ENCODE measurements around the gene SEPHS2.
"Not testable (repeated sequence)": the region's sequence is repeated elsewhere in the genome, so short reads cannot be mapped to it uniquely, and the experiment has no call there.

Gene SEPHS2

GRCh38 chr16:30445408-30446202 lies at the start of gene SEPHS2:
TSS of gene SEPHS2 (minus strand) at chr16:30445874. CDS start at chr16:30445727, 147 bp downstream.
- peak; percentile 93 to 95 for DNase-seq

GRCh38 chr16:30494709-30495108 lies 49.0 kb upstream of the SEPHS2 start:
- no peak for DNase-seq

- no peak for DNase-seq
Observed at GRCh38 chr16:30493941-30494488, 48.3 kb upstream of the SEPHS2 start.

GRCh38 chr16:30491744-30492308 lies 46.2 kb upstream of the SEPHS2 start:
- DNase-seq, result peak in 1 of 2 experiments; percentile 36

GRCh38 chr16:30491229-30491628 lies 45.6 kb upstream of the SEPHS2 start:
- DNase-seq, result no peak

GRCh38 chr16:30490210-30490609 lies 44.5 kb upstream of the SEPHS2 start:
- DNase-seq, result no peak

- no peak for DNase-seq
Observed at GRCh38 chr16:30488764-30489605, 43.3 kb upstream of the SEPHS2 start.

- DNase-seq, result no peak
Observed at GRCh38 chr16:30485818-30486436, 40.3 kb upstream of the SEPHS2 start.

GRCh38 chr16:30484887-30485286 lies 39.2 kb upstream of the SEPHS2 start:
- DNase-seq, result no peak

GRCh38 chr16:30482366-30482765 lies 36.7 kb upstream of the SEPHS2 start:
- DNase-seq, result no peak

- DNase-seq, result no peak
Observed at GRCh38 chr16:30481381-30481780, 35.7 kb upstream of the SEPHS2 start.

GRCh38 chr16:30478766-30479478 lies 33.2 kb upstream of the SEPHS2 start:
- no peak for DNase-seq

- not testable (repeated sequence) for DNase-seq
Observed at GRCh38 chr16:30477773-30478172, 32.1 kb upstream of the SEPHS2 start.

- DNase-seq, result no peak
Observed at GRCh38 chr16:30476991-30477390, 31.3 kb upstream of the SEPHS2 start.

- DNase-seq, result no peak
Observed at GRCh38 chr16:30474684-30475083, 29.0 kb upstream of the SEPHS2 start.

- DNase-seq, result no peak
Observed at GRCh38 chr16:30474074-30474452, 28.4 kb upstream of the SEPHS2 start.

- peak; percentile 57 to 66 for DNase-seq
Observed at GRCh38 chr16:30473231-30474073, 27.8 kb upstream of the SEPHS2 start.

GRCh38 chr16:30472328-30472942 lies 26.8 kb upstream of the SEPHS2 start, which contains the start of gene ITGAL:
TSS of gene ITGAL (plus strand) at chr16:30472742. CDS start at chr16:30472838, 96 bp downstream.
- peak; percentile 70 to 84 for DNase-seq

- no peak for DNase-seq
Observed at GRCh38 chr16:30470632-30470995, 24.9 kb upstream of the SEPHS2 start.

- no peak for DNase-seq
Observed at GRCh38 chr16:30470170-30470512, 24.5 kb upstream of the SEPHS2 start.

- DNase-seq, result no peak
Observed at GRCh38 chr16:30464078-30464477, 18.4 kb upstream of the SEPHS2 start.

Data from stimulated activated CD4-positive, alpha-beta T cell treated with anti-CD3 and anti-CD28 coated beads, Interleukin-4, amount 100 ng/mL, for 4 hours (primary cell).